Activated T-cell treated with anti-CD3 and anti-CD28 coated beads, Interleukin-2, amount 50 U/mL, for 24 hours (primary cell): Measurements from ENCODE around the gene GAS6.
"Not testable (repeated sequence)": the region's sequence is repeated elsewhere in the genome, so short reads cannot be mapped to it uniquely, and the experiment has no call there.

Source experiments
- DNase-seq: peaks from one replicate; pipeline ENCODE4 v3.0.0-alpha.2; 2020
- H3K27ac Mint-ChIP-seq: 2 replicates; pipeline ENCODE4 v1.8.0; 2020; ENCODE audit warnings: mild to moderate bottlenecking, mixed read lengths
- H3K27me3 Mint-ChIP-seq: 2 replicates; pipeline ENCODE4 v1.8.0; 2020; ENCODE audit warnings: mixed read lengths
- H3K36me3 Mint-ChIP-seq: 2 replicates; pipeline ENCODE4 v1.8.0; 2020; ENCODE audit warnings: low read depth, mixed read lengths
- H3K4me1 Mint-ChIP-seq: 2 replicates; pipeline ENCODE4 v1.8.0; 2020; ENCODE audit warnings: low read depth, mixed read lengths
- H3K4me3 Mint-ChIP-seq: 2 replicates; pipeline ENCODE4 v1.8.0; 2020; ENCODE audit warnings: mild to moderate bottlenecking, moderate library complexity, mixed read lengths
- H3K9me3 Mint-ChIP-seq: 2 replicates; pipeline ENCODE4 v1.8.0; 2020; ENCODE audit warnings: mixed read lengths

GAS6 gene

GRCh38 chr13:113803409-113804016 is 60.4 kb downstream of the GAS6 start:
- H3K36me3 Mint-ChIP-seq = no peaks in the 10 kb centered on the region
- no peak overlapping the region for H3K27ac Mint-ChIP-seq
- DNase-seq = no peak
- H3K9me3 Mint-ChIP-seq = peaks cover 4% of the 10 kb centered on the region
- H3K27me3 Mint-ChIP-seq = peaks cover 4% of the 10 kb centered on the region
- no peaks in the 10 kb centered on the region for H3K4me1 Mint-ChIP-seq
- no peak overlapping the region for H3K4me3 Mint-ChIP-seq

GRCh38 chr13:113802761-113803160 is 61.1 kb downstream of the GAS6 start:
- no peak overlapping the region for H3K27ac Mint-ChIP-seq
- no peaks in the 10 kb centered on the region for H3K36me3 Mint-ChIP-seq
- H3K27me3 Mint-ChIP-seq = peaks cover 4% of the 10 kb centered on the region
- no peaks in the 10 kb centered on the region for H3K9me3 Mint-ChIP-seq
- no peaks in the 10 kb centered on the region for H3K4me1 Mint-ChIP-seq
- no peak for DNase-seq
- H3K4me3 Mint-ChIP-seq = no peak overlapping the region

- Mint-ChIP-seq H3K4me3 (no peak overlapping the region), H3K27ac (no peak overlapping the region), H3K9me3 (no peaks in the 10 kb centered on the region), H3K36me3 (no peaks in the 10 kb centered on the region), H3K4me1 (no peaks in the 10 kb centered on the region), H3K27me3 (peaks cover 4% of the 10 kb centered on the region)
- DNase-seq = no peak
These were observed 61.8 kb downstream of the GAS6 start for GRCh38 chr13:113802090-113802531.

DNA sequence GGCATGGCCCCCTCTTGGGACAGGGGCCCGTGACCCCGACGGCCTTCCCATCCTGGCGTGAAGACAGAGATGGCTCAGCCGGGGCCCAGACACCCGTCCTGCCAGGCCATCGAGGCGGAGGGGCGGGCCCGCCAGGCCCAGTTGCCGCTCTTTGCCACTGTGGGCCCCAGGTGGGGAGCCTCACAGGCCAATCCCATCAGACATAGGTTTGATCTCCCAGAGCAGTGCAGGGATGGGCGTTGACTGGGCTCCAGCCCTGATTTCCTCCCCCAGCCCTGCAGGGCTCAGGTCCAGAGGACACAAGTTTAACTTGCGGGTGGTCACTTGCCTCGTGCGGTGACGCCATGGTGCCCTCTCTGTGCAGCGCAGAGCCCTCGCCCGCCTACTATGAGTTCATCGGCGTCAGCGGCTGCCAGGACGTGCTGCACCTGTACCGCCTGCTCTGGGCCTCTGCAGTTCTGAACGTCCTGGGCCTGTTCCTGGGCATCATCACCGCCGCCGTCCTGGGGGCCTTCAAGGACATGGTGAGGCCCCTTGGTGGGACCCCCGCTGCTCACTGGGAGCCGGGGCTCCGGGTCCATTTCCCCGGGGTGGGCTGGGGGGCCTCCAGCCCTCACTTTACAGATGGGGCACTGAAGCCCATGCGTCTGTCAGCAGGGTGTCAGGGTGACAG is 62.5 kb downstream of the GAS6 start:
- Mint-ChIP-seq H3K4me3 (no peak overlapping the region), H3K27me3 (peaks cover 4% of the 10 kb centered on the region), H3K4me1 (no peaks in the 10 kb centered on the region), H3K36me3 (no peaks in the 10 kb centered on the region), H3K27ac (no peak overlapping the region), H3K9me3 (no peaks in the 10 kb centered on the region)
- no peak for DNase-seq

- Mint-ChIP-seq H3K27me3 (peaks cover 4% of the 10 kb centered on the region), H3K27ac (no peak overlapping the region), H3K4me3 (no peak overlapping the region), H3K36me3 (no peaks in the 10 kb centered on the region), H3K4me1 (no peaks in the 10 kb centered on the region), H3K9me3 (no peaks in the 10 kb centered on the region)
- no peak for DNase-seq
These were observed 63.3 kb downstream of the GAS6 start for GRCh38 chr13:113800576-113800926.

GRCh38 chr13:113798200-113798811 is 65.6 kb downstream of the GAS6 start:
- Mint-ChIP-seq H3K27ac (no peak overlapping the region), H3K4me1 (no peaks in the 10 kb centered on the region), H3K27me3 (peaks cover 4% of the 10 kb centered on the region), H3K36me3 (no peaks in the 10 kb centered on the region), H3K9me3 (no peaks in the 10 kb centered on the region), H3K4me3 (no peak overlapping the region)
- DNase-seq = no peak

GRCh38 chr13:113796964-113797676 is 66.8 kb downstream of the GAS6 start:
- Mint-ChIP-seq H3K9me3 (no peaks in the 10 kb centered on the region), H3K36me3 (no peaks in the 10 kb centered on the region), H3K4me3 (no peak overlapping the region), H3K27me3 (no peaks in the 10 kb centered on the region), H3K27ac (no peak overlapping the region), H3K4me1 (no peaks in the 10 kb centered on the region)
- no peak for DNase-seq

DNA sequence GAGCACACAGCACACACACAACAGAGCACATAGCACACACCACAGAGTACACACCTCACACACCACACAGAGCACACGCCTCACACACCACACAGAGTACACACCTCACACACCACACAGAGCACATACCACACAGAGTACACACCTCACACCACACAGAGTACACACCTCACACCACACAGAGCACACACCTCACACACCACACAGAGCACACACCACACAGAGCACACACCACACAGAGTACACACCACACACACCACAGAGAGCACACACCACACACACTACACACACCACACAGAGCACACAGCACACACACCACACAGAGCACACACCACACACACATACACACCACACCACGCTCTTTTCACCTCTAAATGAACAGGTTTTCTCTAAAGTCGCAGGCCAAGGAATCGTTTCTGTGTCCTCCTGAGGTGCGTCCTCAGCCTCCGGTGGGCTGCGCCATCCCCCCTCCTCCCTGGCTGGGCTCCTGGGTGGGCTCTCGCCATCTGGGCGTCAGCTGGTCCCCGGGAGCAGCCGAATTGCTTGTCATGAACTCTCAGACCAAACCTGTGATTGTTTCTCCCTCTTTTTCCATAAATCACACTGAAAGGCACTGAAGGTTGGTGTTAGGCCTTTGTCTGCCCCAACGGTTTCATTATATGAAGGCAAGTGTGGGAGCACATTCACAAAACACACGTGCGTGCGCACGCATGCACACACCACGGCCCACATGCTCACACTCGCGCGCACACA is 67.5 kb downstream of the GAS6 start:
- Mint-ChIP-seq H3K4me3 (no peak overlapping the region), H3K36me3 (no peaks in the 10 kb centered on the region), H3K27me3 (no peaks in the 10 kb centered on the region)

DNA sequence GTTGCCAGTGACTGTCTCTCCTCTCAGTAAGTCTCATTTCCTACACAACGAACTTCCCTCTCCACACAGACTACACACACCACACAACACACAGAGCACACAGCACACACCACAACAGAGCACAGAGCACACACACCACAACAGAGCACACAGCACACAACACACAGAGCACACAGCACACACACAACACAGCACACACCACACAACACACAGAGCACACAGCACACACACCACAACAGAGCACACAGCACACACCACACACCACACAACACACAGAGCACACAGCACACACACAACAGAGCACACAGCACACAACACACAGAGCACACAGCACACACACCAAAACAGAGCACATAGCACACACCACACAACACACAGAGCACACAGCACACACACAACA is 68.5 kb downstream of the GAS6 start:
- not testable (repeated sequence) for H3K27me3 Mint-ChIP-seq, H3K4me1 Mint-ChIP-seq, DNase-seq, H3K4me3 Mint-ChIP-seq, H3K36me3 Mint-ChIP-seq, H3K27ac Mint-ChIP-seq, H3K9me3 Mint-ChIP-seq

More for the DNA sequence above, 67.5 kb downstream of the GAS6 start:
- no peak for DNase-seq
- no peaks in the 10 kb centered on the region for H3K4me1 Mint-ChIP-seq
- no peaks in the 10 kb centered on the region for H3K9me3 Mint-ChIP-seq
- H3K27ac Mint-ChIP-seq = no peak overlapping the region

GRCh38 chr13:113794764-113795173 is 69.1 kb downstream of the GAS6 start:
- no peak for DNase-seq
- Mint-ChIP-seq H3K27me3 (no peaks in the 10 kb centered on the region), H3K4me3 (no peak overlapping the region), H3K27ac (no peak overlapping the region), H3K36me3 (no peaks in the 10 kb centered on the region), H3K4me1 (no peaks in the 10 kb centered on the region), H3K9me3 (no peaks in the 10 kb centered on the region)

DNA sequence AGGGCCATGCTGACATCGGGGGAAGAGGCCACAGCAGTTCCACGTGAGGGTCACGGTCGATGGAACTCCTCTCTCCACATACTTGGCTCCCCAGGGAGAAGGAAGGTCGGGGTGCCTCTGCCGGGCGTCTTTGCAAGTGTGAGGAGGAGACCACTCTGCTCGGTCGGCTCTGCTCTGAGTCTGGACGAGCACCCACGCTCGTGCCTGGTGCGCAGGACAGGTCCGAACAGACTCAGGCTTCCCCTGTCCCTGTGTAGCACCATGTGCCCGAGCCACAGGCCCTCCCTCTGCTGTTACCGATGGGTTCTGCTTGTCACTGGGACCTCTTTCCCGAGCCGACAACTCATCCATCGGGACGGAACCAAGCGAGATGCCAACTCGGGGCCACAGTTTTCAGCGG is 69.8 kb downstream of the GAS6 start:
- H3K27ac Mint-ChIP-seq = no peak overlapping the region
- no peaks in the 10 kb centered on the region for H3K9me3 Mint-ChIP-seq
- H3K27me3 Mint-ChIP-seq = no peaks in the 10 kb centered on the region
- DNase-seq = no peak
- H3K36me3 Mint-ChIP-seq = no peaks in the 10 kb centered on the region
- no peaks in the 10 kb centered on the region for H3K4me1 Mint-ChIP-seq
- H3K4me3 Mint-ChIP-seq = no peak overlapping the region

DNA sequence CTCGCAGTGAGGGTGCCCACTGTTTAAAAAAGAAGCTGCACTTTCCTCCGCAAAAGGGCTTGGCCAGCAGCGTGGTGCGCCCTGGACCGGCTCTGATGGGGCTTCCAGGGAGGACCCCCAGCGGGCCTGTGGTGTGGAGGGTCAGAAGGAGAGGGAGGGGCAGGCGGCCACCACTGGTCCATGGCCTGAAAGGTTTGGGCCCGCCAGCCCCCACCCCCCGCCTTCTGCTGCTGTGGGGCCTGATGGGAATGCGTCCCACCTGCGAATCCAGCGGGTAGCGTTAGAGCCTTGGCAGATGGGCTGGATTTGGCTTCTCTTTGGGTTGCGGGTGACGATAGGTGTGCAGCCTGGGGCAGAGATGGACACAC is 70.2 kb downstream of the GAS6 start:
- Mint-ChIP-seq H3K27me3 (no peaks in the 10 kb centered on the region), H3K4me1 (no peaks in the 10 kb centered on the region), H3K36me3 (no peaks in the 10 kb centered on the region), H3K27ac (no peak overlapping the region), H3K9me3 (no peaks in the 10 kb centered on the region), H3K4me3 (no peak overlapping the region)
- DNase-seq = no peak

DNA sequence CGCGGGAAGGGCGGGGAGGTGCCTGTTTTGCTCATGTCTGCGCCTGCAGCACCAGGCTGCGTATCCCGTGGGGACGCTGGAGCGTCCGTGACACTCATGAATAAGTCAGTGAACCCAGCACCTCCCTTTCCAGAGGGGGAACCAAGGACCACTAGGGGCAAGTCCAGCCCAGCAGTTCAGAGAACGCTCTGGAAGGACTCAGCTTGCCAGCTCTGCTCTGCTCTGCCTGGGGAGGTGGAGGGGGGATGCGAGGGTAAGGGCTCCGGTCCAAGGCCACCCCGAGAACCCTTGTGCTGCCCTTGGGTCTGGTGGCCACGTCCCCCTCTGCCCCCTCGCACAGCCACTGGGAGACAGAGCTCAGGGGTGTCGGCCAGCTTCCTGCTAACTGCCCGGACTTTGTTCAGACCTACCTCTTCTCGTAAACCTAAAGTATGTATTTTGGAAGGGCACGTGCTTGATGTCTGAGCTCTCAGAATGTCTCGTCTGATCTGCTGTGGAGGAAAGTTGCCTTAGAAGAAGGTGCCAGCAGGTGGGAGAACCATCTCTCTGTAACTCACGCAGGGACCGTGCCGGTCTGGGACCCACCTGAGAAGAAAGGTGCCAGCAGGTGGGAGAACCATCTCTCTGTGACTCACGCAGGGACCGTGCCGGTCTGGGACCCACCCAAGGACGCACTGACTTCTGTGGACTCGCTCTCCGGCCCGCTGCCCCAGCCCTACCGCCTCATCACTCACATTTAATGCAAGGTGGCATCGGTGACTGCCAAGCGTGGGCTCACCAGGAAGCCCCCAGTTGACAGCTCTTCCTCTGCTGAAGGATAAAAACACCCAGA is 70.8 kb downstream of the GAS6 start:
- H3K4me3 Mint-ChIP-seq = no peak overlapping the region
- H3K9me3 Mint-ChIP-seq = no peaks in the 10 kb centered on the region
- no peaks in the 10 kb centered on the region for H3K36me3 Mint-ChIP-seq
- no peak for DNase-seq
- no peak overlapping the region for H3K27ac Mint-ChIP-seq
- no peaks in the 10 kb centered on the region for H3K27me3 Mint-ChIP-seq
- no peaks in the 10 kb centered on the region for H3K4me1 Mint-ChIP-seq
